ENCODE data around the gene SPATA2L.

DNA sequence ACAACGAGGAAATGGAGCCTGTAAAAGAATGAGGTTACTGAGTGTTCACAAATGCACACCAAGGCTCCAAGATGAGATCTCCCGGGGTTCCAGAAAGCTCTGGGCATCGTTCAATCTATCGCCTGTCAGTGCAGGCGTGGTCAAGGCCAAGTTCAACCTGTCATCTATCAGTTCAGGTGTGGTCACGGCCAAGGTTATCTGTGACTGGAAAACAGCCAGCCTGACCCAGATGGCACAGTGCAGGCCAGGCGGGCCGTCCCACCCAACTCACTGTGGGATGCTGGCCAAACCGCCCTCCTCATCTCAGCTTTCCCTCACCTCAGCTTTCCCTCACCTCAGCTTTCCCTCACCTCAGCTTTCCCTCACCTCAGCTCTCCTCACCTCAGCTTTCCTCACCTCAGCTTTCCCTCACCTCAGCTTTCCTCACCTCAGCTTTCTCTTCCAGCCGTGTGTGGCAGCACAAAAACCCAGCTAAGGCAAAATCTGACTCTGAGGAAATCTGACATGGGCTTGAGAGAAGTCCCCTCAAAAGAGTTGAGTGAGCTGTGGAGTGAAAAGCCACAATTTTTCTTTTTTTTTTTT, 46.4 kb downstream of the SPATA2L start:
- TF ChIP-seq CTCF (IDR thresholded peaks at IDR 0.05) (no peak), POLR2A (IDR thresholded peaks at IDR 0.05) (no peak)
